ENCODE results near the gene ANTKMT.

The ANTKMT gene

GRCh38 chr16:765488-765865, 44.5 kb downstream of the ANTKMT start:
- Histone ChIP-seq H3K27me3 (replicated peaks) (no peaks in the 10 kb centered on the region), H3K27ac (no peak overlapping the region), H3K4me3 (ENCODE audit: low read depth, low read length) (no peak overlapping the region), H3K36me3 (replicated peaks) (no peaks in the 10 kb centered on the region)
- in situ Hi-C loops (cut with HindIII; ENCODE audit: low pct_ligation_motif_present, low sequenced_read_pairs): no loop called here
- no peak for DNase-seq
- TF ChIP-seq CTCF (IDR thresholded peaks at IDR 0.05; ENCODE audit: low read depth, low read length, missing control alignments): no peak

DNA sequence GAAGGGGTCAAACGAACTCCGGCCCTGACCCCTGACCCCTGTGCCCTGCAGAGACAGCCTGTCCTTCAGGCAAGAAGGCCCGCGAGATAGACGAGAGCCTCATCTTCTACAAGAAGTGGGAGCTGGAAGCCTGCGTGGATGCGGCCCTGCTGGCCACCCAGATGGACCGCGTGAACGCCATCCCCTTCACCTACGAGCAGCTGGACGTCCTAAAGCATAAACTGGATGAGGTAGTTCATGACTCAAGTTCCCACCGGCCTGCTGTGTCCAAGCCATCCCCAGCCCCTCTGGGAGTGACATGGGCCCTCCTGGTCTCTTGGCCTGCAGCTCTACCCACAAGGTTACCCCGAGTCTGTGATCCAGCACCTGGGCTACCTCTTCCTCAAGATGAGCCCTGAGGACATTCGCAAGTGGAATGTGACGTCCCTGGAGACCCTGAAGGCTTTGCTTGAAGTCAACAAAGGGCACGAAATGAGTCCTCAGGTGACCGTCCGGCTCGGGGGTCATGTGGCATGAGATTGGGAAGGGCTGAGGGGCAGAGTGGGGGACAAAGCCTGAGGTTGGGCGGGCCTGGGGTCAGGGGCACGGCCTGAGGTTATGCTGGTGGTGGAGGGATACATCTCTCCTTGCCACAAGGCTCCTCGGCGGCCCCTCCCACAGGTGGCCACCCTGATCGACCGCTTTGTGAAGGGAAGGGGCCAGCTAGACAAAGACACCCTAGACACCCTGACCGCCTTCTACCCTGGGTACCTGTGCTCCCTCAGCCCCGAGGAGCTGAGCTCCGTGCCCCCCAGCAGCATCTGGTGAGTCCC, 45.3 kb downstream of the ANTKMT start:
- Histone ChIP-seq H3K27ac (no peak overlapping the region), H3K36me3 (replicated peaks) (no peaks in the 10 kb centered on the region), H3K27me3 (replicated peaks) (no peaks in the 10 kb centered on the region), H3K4me3 (ENCODE audit: low read depth, low read length) (no peak overlapping the region)
- in situ Hi-C loops (cut with HindIII; ENCODE audit: low pct_ligation_motif_present, low sequenced_read_pairs): no loop called here
- TF ChIP-seq CTCF (IDR thresholded peaks at IDR 0.05; ENCODE audit: low read depth, low read length, missing control alignments): no peak
- no peak for DNase-seq

- no peak for TF ChIP-seq CTCF (IDR thresholded peaks at IDR 0.05; ENCODE audit: low read depth, low read length, missing control alignments)
- Histone ChIP-seq H3K27ac (no peak overlapping the region), H3K4me3 (ENCODE audit: low read depth, low read length) (no peak overlapping the region), H3K27me3 (replicated peaks) (no peaks in the 10 kb centered on the region), H3K36me3 (replicated peaks) (no peaks in the 10 kb centered on the region)
- no peak for DNase-seq
- in situ Hi-C loops (cut with HindIII; ENCODE audit: low pct_ligation_motif_present, low sequenced_read_pairs): no loop called here
Observed at GRCh38 chr16:766820-767640, 46.1 kb downstream of the ANTKMT start.

DNA sequence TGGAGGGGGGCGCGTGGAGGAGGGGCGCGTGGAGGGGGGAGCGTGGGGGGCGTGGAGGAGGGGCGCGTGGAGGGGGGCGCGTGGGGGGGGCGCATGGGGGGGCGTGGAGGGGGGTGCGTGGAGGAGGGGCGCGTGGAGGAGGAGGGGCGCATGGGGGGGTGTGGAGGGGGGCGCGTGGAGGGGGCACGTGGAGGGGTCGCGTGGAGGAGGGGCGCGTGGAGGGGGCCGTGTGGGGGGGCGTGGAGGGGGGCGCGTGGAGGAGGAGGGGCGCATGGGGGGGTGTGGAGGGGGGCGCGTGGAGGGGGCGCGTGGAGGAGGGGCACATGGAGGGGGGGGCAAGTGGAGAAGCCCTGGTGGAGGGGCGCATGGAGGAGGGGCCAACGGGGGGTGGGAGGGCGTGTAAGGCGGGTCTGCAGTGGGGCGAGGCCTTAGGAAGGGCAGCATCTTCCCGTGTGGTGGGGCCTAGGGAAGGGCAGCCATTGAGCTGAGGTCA, 46.8 kb downstream of the ANTKMT start:
- DNase-seq: no peak
- Histone ChIP-seq H3K36me3 (replicated peaks) (no peaks in the 10 kb centered on the region), H3K27ac (no peak overlapping the region), H3K27me3 (replicated peaks) (no peaks in the 10 kb centered on the region), H3K4me3 (ENCODE audit: low read depth, low read length) (no peak overlapping the region)
- in situ Hi-C loops (cut with HindIII; ENCODE audit: low pct_ligation_motif_present, low sequenced_read_pairs): no loop called here
- TF ChIP-seq CTCF (IDR thresholded peaks at IDR 0.05; ENCODE audit: low read depth, low read length, missing control alignments): no peak

DNA sequence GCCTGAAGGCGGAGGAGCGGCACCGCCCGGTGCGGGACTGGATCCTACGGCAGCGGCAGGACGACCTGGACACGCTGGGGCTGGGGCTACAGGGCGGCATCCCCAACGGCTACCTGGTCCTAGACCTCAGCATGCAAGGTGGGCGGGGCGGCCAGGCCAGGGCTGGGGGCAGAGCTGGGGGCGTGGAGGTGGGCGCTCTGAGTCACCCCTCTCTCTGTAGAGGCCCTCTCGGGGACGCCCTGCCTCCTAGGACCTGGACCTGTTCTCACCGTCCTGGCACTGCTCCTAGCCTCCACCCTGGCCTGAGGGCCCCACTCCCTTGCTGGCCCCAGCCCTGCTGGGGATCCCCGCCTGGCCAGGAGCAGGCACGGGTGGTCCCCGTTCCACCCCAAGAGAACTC, 47.5 kb downstream of the ANTKMT start:
- Histone ChIP-seq H3K4me3 (ENCODE audit: low read depth, low read length) (no peak overlapping the region), H3K36me3 (replicated peaks) (no peaks in the 10 kb centered on the region), H3K27me3 (replicated peaks) (no peaks in the 10 kb centered on the region), H3K27ac (no peak overlapping the region)
- no peak for TF ChIP-seq CTCF (IDR thresholded peaks at IDR 0.05; ENCODE audit: low read depth, low read length, missing control alignments)
- no peak for DNase-seq
- in situ Hi-C loops (cut with HindIII; ENCODE audit: low pct_ligation_motif_present, low sequenced_read_pairs): no loop called here
